K562 (cell line): ENCODE measurements around the gene PAM. TPM values are rescaled to one million over a fixed set of nuclear protein-coding genes. Genes with fewer than 3 reads are reported as not detected.

Source experiments
- ATAC-seq: fragments of 200-7000 bp; cut with Tn5 transposase; 3 replicates; pipeline ENCODE4 v1.9.1; 2020; ENCODE audit warnings: moderate library complexity
- BruUV-seq: library from RNA; stranded (reverse); fragments of 400-500 nt; replicated peaks from 2 replicates; lab custom pipeline; 2021; lab: Mats Ljungman, UMichigan
- CTCF ChIA-PET: fragments of 300-600 bp; formaldehyde crosslinking; extraction: SDS; loops from one replicate; lab custom pipeline; 2021; ENCODE audit warnings: low intra/inter-chr PET ratio; lab: Yijun Ruan, JAX
- POLR2A ChIA-PET: fragments of 300-600, 350-650 bp; sonication (Branson Sonifier 250); formaldehyde crosslinking; extraction: SDS; loops from one replicate; lab custom pipeline; 2021; ENCODE audit warnings: antibody characterized with exemption, inconsistent platforms; lab: Yijun Ruan, JAX
- DNase-seq, 4 experiments: peaks; one replicate each; pipeline versions ENCODE4 v3.0.0 to v3.0.0-alpha.2; 2011 to 2018; ENCODE audit warnings: low spot score in 3 of 4, mixed read lengths in 3 of 4; ENCODE audit errors: extremely low read depth in 1 of 4
- FAIRE-seq: peaks from 2 replicates; lab custom pipeline; 2011; peaks lifted over from hg19 to GRCh38; lab: Jason Lieb, UNC
- H2AFZ ChIP-seq: 2 replicates; pipeline ENCODE4 v1.6.0; 2011; ENCODE audit warnings: low read depth, low read length, control low read depth, inconsistent platforms
- H3K27ac ChIP-seq: fragments of 200-600 bp; 3 replicates; pipeline ENCODE4 v1.8.0; 2011; ENCODE audit warnings: low read depth, mild to moderate bottlenecking, control low read depth, inconsistent platforms, low read length, moderate library complexity, mixed read lengths; ENCODE audit errors: extremely low read depth
- H3K27me3 ChIP-seq, 2 experiments: fragments of 300-600 bp in 1 of 2; 2 replicates in 1 of 2; 3 replicates in 1 of 2; pipeline versions ENCODE4 v1.6.0 to v1.8.0; 2011; ENCODE audit warnings: inconsistent platforms in 2 of 2, low read length in 2 of 2, mild to moderate bottlenecking in 1 of 2, mixed read lengths in 1 of 2, moderate library complexity in 1 of 2; ENCODE audit not compliant: control insufficient read depth in 2 of 2, insufficient read depth in 2 of 2
- H3K36me3 ChIP-seq: fragments of 300-600 bp; 3 replicates; pipeline ENCODE4 v1.8.0; 2011; ENCODE audit warnings: mild to moderate bottlenecking, low read length, inconsistent platforms; ENCODE audit not compliant: control insufficient read depth, insufficient read depth
- H3K4me1 ChIP-seq, 2 experiments: fragments of 200-600 bp in 1 of 2; replicated peaks in 1 of 2; 2 replicates in 1 of 2; 3 replicates in 1 of 2; pipeline versions ENCODE4 v1.5.1 to v1.8.0; 2011; ENCODE audit warnings: inconsistent platforms in 2 of 2, low read length in 2 of 2, mild to moderate bottlenecking in 1 of 2, mixed read lengths in 1 of 2, moderate library complexity in 1 of 2; ENCODE audit not compliant: control insufficient read depth in 2 of 2, insufficient read depth in 2 of 2
- H3K4me2 ChIP-seq: 2 replicates; pipeline ENCODE4 v1.6.1; 2011; ENCODE audit warnings: low read length, control low read depth, inconsistent platforms, mixed read lengths; ENCODE audit not compliant: insufficient read depth
- H3K4me3 ChIP-seq: fragments of 200-600 bp; sonication (generic), shearing (Covaris generic); 2 replicates; pipeline ENCODE4 v1.5.1; 2016; ENCODE audit warnings: control low read depth, inconsistent platforms
- H3K79me2 ChIP-seq: fragments of 200-600 bp; 3 replicates; pipeline ENCODE4 v1.8.0; 2011; ENCODE audit warnings: low read length, inconsistent platforms; ENCODE audit not compliant: control insufficient read depth, insufficient read depth
- H3K9ac ChIP-seq, 2 experiments: 2 replicates each; pipeline versions ENCODE4 v1.6.0 to v1.6.1; 2011; ENCODE audit warnings: low read depth in 2 of 2, low read length in 2 of 2, control low read depth in 1 of 2, inconsistent platforms in 1 of 2, mild to moderate bottlenecking in 1 of 2, mixed read lengths in 1 of 2; ENCODE audit not compliant: insufficient read depth in 1 of 2
- H3K9me1 ChIP-seq: one replicate; pipeline ENCODE4 v1.6.0; 2011; ENCODE audit warnings: inconsistent platforms, mild to moderate bottlenecking, low read length, moderate library complexity; ENCODE audit not compliant: control insufficient read depth, insufficient read depth
- H3K9me3 ChIP-seq: replicated peaks from 2 replicates; pipeline ENCODE4 v1.5.1; 2011; ENCODE audit warnings: low read depth, low read length, inconsistent platforms; ENCODE audit not compliant: control insufficient read depth, insufficient read depth
- H4K20me1 ChIP-seq: replicated peaks from 2 replicates; pipeline ENCODE4 v1.6.1; 2011; ENCODE audit warnings: low read length, inconsistent platforms, mixed read lengths; ENCODE audit not compliant: control insufficient read depth, insufficient read depth
- CEBPG ChIP-seq, 3 experiments: fragments of 200-800 bp in 1 of 3; sonication (Bioruptor generic) in 1 of 3; sonication (generic) in 1 of 3; formaldehyde crosslinking in 1 of 3; IDR thresholded peaks in 2 of 3; conservative IDR thresholded peaks in 1 of 3; 2 replicates each; pipeline versions ENCODE4 v1.6.1 to v1.8.0; 2016 to 2022; ENCODE audit warnings: missing compliant biosample characterization in 2 of 3, missing genetic modification characterization in 2 of 3, mild to moderate bottlenecking in 1 of 3, missing genetic modification reagents in 1 of 3
- HDAC1 ChIP-seq, 2 experiments: fragments of 450-650 bp; IDR thresholded peaks; 2 replicates each; pipeline ENCODE4 v1.6.1; 2016 to 2017; ENCODE audit warnings: inconsistent platforms in 1 of 2, mild to moderate bottlenecking in 1 of 2, moderate library complexity in 1 of 2
- MAFK ChIP-seq: IDR thresholded peaks from 2 replicates; pipeline ENCODE4 v1.6.1; 2011; ENCODE audit warnings: low read length, improper control_type of control experiment
- MTA2 ChIP-seq: fragments of 450-650 bp; IDR thresholded peaks from 2 replicates; pipeline ENCODE4 v1.6.1; 2016; ENCODE audit warnings: low read depth
- NFE2 ChIP-seq: IDR thresholded peaks from 2 replicates; pipeline ENCODE4 v1.6.1; 2014; ENCODE audit warnings: antibody characterized with exemption, low read depth
- RAD21 ChIP-seq, 2 experiments: fragments of 250-450 bp in 1 of 2; fragments of 450-650 bp in 1 of 2; sonication (Bioruptor Pico) in 1 of 2; formaldehyde crosslinking in 1 of 2; IDR thresholded peaks in 1 of 2; conservative IDR thresholded peaks in 1 of 2; 2 replicates each; pipeline versions ENCODE4 v1.4.0 to v1.8.0; 2020 to 2022; ENCODE audit warnings: mild to moderate bottlenecking in 2 of 2, moderate library complexity in 1 of 2
- RBFOX2 ChIP-seq: fragments of 200-400 bp; formaldehyde crosslinking; IDR thresholded peaks from 2 replicates; pipeline ENCODE4 v1.6.1; 2017; ENCODE audit warnings: low read depth, mild to moderate bottlenecking, low read length, moderate library complexity
- RBM25 ChIP-seq: fragments of 200-400 bp; formaldehyde crosslinking; IDR thresholded peaks from 2 replicates; pipeline ENCODE4 v1.6.1; 2018; ENCODE audit warnings: low read length, low read depth, moderate library complexity; ENCODE audit not compliant: severe bottlenecking
- TARDBP ChIP-seq: fragments of 450-650 bp; IDR thresholded peaks from 2 replicates; pipeline ENCODE4 v1.6.1; 2016
- TCF7 ChIP-seq: sonication (generic); IDR thresholded peaks from 2 replicates; pipeline ENCODE4 v1.6.1; 2016; ENCODE audit warnings: antibody characterized with exemption, borderline replicate concordance
- TEAD2 ChIP-seq: fragments of 450-650 bp; IDR thresholded peaks from 2 replicates; pipeline ENCODE4 v1.6.1; 2016; ENCODE audit warnings: missing genetic modification characterization, control low read depth, missing compliant biosample characterization
- XRCC4 ChIP-seq: IDR thresholded peaks from one replicate; pipeline ENCODE4 v1.6.1; 2011; ENCODE audit not compliant: insufficient read depth, insufficient read length; ENCODE audit errors: extremely low read depth
- ZFP1 ChIP-seq: fragments of 450-650 bp; formaldehyde crosslinking; IDR thresholded peaks from 2 replicates; pipeline ENCODE4 v1.4.0; 2020; ENCODE audit warnings: mild to moderate bottlenecking, mixed read lengths
- ZFPM2 ChIP-seq: fragments of 250-450 bp; sonication (Bioruptor Pico); IDR thresholded peaks from 2 replicates; pipeline ENCODE4 v1.5.1; 2022; ENCODE audit warnings: mild to moderate bottlenecking
- WGBS: fragments of 100-300 bp; shearing (Covaris generic); methylation state at CpG from one replicate; pipeline ENCODE4 v1.1.6; 2016; ENCODE audit warnings: low coverage, mixed read lengths; ENCODE audit not compliant: insufficient coverage; ENCODE audit errors: missing lambda C conversion rate; 5-methylcytosine and 5-hydroxymethylcytosine counted together
- in situ Hi-C: fragments of 300-500 bp; cut with MboI; formaldehyde crosslinking; loops from 4 replicates; pipeline ENCODE4 v1.15.0; 2018; ENCODE audit warnings: inconsistent platforms, mixed read lengths
- intact Hi-C: fragments of 100-400 bp; cut with micrococcal nuclease; formaldehyde crosslinking; loops from 2 replicates; pipeline ENCODE4 v1.14.2; 2022
- polyA plus RNA-seq, 8 experiments: library from polyadenylated mRNA; depleted of rRNA in 4 of 8; stranded (reverse) in 5 of 8; unstranded in 3 of 8; fragments of >200 nt; fragmentation: Nextera tagmentation in 2 of 8; fragmentation: Illumina TruSeq in 1 of 8; extraction: Ambion mirVana in 2 of 8; extraction: Trizol in 1 of 8; gene quantifications; 2 replicates each; pipeline versions ENCODE4 v1.2.1 to v1.2.3, GENCODE V29; 2011 to 2014; ENCODE audit warnings: inconsistent platforms in 1 of 8, missing spikeins in 1 of 8
- total RNA-seq, 7 experiments: library from RNA; depleted of rRNA in 6 of 7; stranded (reverse); fragments of >200 nt in 6 of 7; fragmentation: Illumina TruSeq in 2 of 7; extraction: Trizol in 2 of 7; gene quantifications; 2 replicates each; pipeline versions ENCODE4 v1.2.1 to v1.2.3, GENCODE V29; 2011 to 2021; ENCODE audit warnings: low replicate concordance in 1 of 7
- TF ChIP-seq, protein P1 (sequence below): sonication (generic); formaldehyde crosslinking; IDR thresholded peaks from 2 replicates; pipeline ENCODE4 v1.9.0; 2022; ENCODE audit warnings: mild to moderate bottlenecking, missing genetic modification reagents
- TF ChIP-seq, protein P2 (sequence below), 2 experiments: fragments of 450-650 bp; conservative IDR thresholded peaks; 2 replicates each; pipeline ENCODE4 v1.6.1; 2017; ENCODE audit warnings: mild to moderate bottlenecking in 2 of 2, moderate library complexity in 2 of 2
- TF ChIP-seq, protein P3 (sequence below): sonication (generic); formaldehyde crosslinking; IDR thresholded peaks from 2 replicates; pipeline ENCODE4 v1.8.0; 2023; ENCODE audit warnings: mild to moderate bottlenecking, missing genetic modification reagents

PAM gene
- total and polyA plus RNA-seq, 9 of the 15 experiments (the other 6 are each of a cell fraction or from before 2014, with no cell fraction given): 0.39 to 3.1 (median 0.77) TPM

DNA sequence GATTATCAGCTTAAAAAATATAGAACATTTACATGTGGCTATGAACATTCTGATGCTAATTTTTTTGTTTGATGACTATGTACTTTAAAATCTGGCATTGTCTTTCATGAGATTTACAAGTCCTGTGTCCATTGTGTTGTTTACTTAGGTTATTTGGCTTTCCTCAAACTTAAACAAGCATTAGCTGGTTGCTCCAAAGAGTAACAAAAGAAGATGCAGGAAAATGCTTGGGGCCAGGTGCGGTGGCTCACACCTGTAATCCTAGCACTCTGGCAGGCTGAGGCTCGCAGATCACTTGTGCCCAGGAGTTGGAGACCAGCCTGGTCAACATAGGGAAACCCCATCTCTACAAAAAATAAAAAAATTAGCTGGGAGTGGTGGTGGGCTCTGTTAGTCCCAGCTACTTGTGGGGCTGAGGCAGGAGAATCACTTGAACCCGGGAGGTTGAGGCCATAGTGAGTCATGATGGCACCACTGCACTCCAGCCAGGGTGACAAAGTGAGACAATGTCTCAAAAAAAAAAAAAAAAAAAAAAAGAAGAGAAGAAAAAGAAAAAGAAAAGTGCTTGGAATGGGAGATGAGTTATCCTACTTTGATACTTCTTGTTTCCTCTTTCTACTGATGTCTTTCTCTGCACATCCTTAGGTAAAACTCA lies 39.7 kb downstream of the PAM start:
- ATAC-seq (no peak), DNase-seq (no peak), FAIRE-seq (no peak)
- Histone ChIP-seq H3K27ac (no peak overlapping the region), H3K79me2 (no peaks in the 10 kb centered on the region), H3K9me1 (no peaks in the 10 kb centered on the region), H3K36me3 (no peaks in the 10 kb centered on the region), H2AFZ (no peak overlapping the region), H3K4me1 (no peaks in the 10 kb centered on the region), H3K9ac (no peak overlapping the region), H4K20me1 (no peaks in the 10 kb centered on the region), H3K27me3 (no peaks in the 10 kb centered on the region), H3K4me2 (no peak overlapping the region), H3K9me3 (no peaks in the 10 kb centered on the region), H3K4me3 (no peak overlapping the region)
- intact Hi-C loops: loop anchor here (5.0 kb wide), 2 partner anchors 113 to 213 kb away; no protein-coding TSS in a partner anchor
- TF ChIP-seq RBM25 (no peak), NFE2 (no peak), MAFK (no peak), MTA2 (no peak), TCF7 (no peak), RBFOX2 (no peak), CEBPG (CRISPR knock-in tag; IDR thresholded peaks at IDR 0.05) (no peak), CEBPG (tag; conservative IDR thresholded peaks at IDR 0.05 in 1 of 2, IDR thresholded peaks at IDR 0.05 in 1 of 2) (no peak), TEAD2 (tag) (no peak), ZFP1 (no peak), TARDBP (no peak), ZFPM2 (CRISPR knock-in tag) (no peak), XRCC4 (no peak), RAD21 (CRISPR knock-in tag; conservative IDR thresholded peaks at IDR 0.05 in 1 of 2, IDR thresholded peaks at IDR 0.05 in 1 of 2) (no peak), HDAC1 (IDR thresholded peaks at IDR 0.05) (no peak)
- TF ChIP-seq, protein P1, sequence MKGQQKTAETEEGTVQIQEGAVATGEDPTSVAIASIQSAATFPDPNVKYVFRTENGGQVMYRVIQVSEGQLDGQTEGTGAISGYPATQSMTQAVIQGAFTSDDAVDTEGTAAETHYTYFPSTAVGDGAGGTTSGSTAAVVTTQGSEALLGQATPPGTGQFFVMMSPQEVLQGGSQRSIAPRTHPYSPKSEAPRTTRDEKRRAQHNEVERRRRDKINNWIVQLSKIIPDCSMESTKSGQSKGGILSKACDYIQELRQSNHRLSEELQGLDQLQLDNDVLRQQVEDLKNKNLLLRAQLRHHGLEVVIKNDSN (CRISPR knock-in tag): no peak
- TF ChIP-seq, protein P2, sequence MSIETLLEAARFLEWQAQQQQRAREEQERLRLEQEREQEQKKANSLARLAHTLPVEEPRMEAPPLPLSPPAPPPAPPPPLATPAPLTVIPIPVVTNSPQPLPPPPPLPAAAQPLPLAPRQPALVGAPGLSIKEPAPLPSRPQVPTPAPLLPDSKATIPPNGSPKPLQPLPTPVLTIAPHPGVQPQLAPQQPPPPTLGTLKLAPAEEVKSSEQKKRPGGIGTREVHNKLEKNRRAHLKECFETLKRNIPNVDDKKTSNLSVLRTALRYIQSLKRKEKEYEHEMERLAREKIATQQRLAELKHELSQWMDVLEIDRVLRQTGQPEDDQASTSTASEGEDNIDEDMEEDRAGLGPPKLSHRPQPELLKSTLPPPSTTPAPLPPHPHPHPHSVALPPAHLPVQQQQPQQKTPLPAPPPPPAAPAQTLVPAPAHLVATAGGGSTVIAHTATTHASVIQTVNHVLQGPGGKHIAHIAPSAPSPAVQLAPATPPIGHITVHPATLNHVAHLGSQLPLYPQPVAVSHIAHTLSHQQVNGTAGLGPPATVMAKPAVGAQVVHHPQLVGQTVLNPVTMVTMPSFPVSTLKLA (conservative IDR thresholded peaks at IDR 0.05): no peak
- TF ChIP-seq, protein P3, sequence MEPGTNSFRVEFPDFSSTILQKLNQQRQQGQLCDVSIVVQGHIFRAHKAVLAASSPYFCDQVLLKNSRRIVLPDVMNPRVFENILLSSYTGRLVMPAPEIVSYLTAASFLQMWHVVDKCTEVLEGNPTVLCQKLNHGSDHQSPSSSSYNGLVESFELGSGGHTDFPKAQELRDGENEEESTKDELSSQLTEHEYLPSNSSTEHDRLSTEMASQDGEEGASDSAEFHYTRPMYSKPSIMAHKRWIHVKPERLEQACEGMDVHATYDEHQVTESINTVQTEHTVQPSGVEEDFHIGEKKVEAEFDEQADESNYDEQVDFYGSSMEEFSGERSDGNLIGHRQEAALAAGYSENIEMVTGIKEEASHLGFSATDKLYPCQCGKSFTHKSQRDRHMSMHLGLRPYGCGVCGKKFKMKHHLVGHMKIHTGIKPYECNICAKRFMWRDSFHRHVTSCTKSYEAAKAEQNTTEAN (CRISPR knock-in tag): no peak
- CTCF ChIA-PET: no interaction called here
- no TSS peak for BruUV-seq
- WGBS: 0% methylated on average over 3 of the region's 3 CpGs
- in situ Hi-C loops: no loop called here
- POLR2A ChIA-PET: no interaction called here
